ENCODE measurements around the gene TAF11L5.
"Not testable (repeated sequence)": the region's sequence is repeated elsewhere in the genome, so short reads cannot be mapped to it uniquely, and the experiment has no call there.

Gene TAF11L5

GRCh38 chr5:17524935-17525334, at the start of gene TAF11L5:
Gene TAF11L5 (plus strand): TSS chr5:17525235.
- H3K4me3 ChIP-seq (ENCODE audit: low read depth, low read length); DNase-seq (ENCODE audit: low read depth): not testable (repeated sequence)

GRCh38 chr5:17477043-17477442, 48.0 kb upstream of the TAF11L5 start:
- H3K4me3 ChIP-seq (ENCODE audit: low read depth, low read length) = no peak overlapping the region
- TF ChIP-seq, protein P1, sequence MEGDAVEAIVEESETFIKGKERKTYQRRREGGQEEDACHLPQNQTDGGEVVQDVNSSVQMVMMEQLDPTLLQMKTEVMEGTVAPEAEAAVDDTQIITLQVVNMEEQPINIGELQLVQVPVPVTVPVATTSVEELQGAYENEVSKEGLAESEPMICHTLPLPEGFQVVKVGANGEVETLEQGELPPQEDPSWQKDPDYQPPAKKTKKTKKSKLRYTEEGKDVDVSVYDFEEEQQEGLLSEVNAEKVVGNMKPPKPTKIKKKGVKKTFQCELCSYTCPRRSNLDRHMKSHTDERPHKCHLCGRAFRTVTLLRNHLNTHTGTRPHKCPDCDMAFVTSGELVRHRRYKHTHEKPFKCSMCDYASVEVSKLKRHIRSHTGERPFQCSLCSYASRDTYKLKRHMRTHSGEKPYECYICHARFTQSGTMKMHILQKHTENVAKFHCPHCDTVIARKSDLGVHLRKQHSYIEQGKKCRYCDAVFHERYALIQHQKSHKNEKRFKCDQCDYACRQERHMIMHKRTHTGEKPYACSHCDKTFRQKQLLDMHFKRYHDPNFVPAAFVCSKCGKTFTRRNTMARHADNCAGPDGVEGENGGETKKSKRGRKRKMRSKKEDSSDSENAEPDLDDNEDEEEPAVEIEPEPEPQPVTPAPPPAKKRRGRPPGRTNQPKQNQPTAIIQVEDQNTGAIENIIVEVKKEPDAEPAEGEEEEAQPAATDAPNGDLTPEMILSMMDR (IDR thresholded peaks at IDR 0.05; ENCODE audit: low read depth, low read length, missing control alignments) = no peak
- no peak for DNase-seq (ENCODE audit: low read depth)

- H3K4me3 ChIP-seq (ENCODE audit: low read depth, low read length) = no peak overlapping the region
- TF ChIP-seq, protein P1 (IDR thresholded peaks at IDR 0.05; ENCODE audit: low read depth, low read length, missing control alignments) = no peak
- no peak for DNase-seq (ENCODE audit: low read depth)
These were observed 47.3 kb upstream of the TAF11L5 start for GRCh38 chr5:17477573-17478265.

DNA sequence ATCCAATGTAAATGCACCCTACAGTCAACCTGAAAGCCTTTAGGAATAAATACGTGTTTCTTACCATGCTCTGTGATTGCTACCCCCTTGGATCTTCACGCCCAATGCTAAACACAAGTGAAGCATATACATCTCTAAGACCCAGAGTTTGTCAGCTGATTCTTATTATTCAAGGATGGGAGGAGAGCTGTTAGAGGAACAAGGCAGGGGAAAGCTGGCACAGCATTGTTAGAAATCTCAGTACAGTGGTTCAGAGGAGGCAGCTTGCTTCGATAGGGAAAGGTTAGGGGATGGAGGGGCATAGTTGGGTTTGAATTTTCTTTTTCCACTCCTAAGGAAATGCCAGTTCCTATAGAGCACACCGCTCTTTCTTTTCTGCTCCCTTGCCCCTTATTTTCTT, 43.7 kb upstream of the TAF11L5 start:
- DNase-seq (ENCODE audit: low read depth) = no peak
- TF ChIP-seq, protein P1 (IDR thresholded peaks at IDR 0.05; ENCODE audit: low read depth, low read length, missing control alignments) = no peak

DNA sequence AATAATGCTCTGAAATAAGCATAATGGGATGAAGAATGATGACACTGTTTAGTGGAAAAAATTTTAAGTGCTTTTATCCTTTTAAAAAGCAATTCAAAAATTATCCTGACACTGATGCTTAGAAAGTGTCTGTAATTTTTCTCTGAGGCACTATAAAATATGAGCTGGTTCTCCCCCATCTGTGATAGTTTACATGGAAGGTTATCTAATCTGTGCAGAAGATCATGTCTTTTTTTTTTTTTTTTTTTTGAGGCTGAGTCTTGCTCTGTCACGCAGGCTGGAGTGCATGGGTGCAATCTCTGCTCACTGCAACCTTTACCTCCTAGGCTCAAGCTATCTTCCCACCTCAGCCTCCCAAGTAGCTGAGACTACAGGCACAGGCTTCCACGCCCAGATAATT, 42.2 kb upstream of the TAF11L5 start:
- TF ChIP-seq, protein P1 (IDR thresholded peaks at IDR 0.05; ENCODE audit: low read depth, low read length, missing control alignments) = no peak
- H3K4me3 ChIP-seq (ENCODE audit: low read depth, low read length) = no peak overlapping the region
- DNase-seq (ENCODE audit: low read depth) = no peak

More for the DNA sequence above, 43.7 kb upstream of the TAF11L5 start:
- no peak overlapping the region for H3K4me3 ChIP-seq (ENCODE audit: low read depth, low read length)

GRCh38 chr5:17486464-17487173, 38.4 kb upstream of the TAF11L5 start:
- DNase-seq (ENCODE audit: low read depth); H3K4me3 ChIP-seq (ENCODE audit: low read depth, low read length): not testable (repeated sequence)

DNA sequence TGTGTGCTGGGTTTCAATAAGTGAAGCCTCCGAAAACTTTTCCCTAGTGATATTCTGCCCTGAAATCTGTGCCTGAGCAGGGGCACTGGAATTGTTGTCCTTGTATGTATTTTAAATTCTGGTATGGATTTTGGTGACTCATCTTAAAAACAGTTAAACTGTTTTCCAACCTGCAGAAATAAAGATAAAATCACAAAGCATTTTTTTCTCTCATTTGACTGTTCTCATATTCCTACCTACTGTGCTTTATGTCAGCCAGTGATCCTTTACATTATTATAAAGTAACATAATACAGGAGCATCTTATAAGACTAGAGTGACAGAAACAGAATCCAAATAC, 37.9 kb upstream of the TAF11L5 start:
- TF ChIP-seq, protein P1 (IDR thresholded peaks at IDR 0.05; ENCODE audit: low read depth, low read length, missing control alignments) = no peak
- no peak overlapping the region for H3K4me3 ChIP-seq (ENCODE audit: low read depth, low read length)
- no peak for DNase-seq (ENCODE audit: low read depth)

- H3K4me3 ChIP-seq (ENCODE audit: low read depth, low read length); DNase-seq (ENCODE audit: low read depth): not testable (repeated sequence)
These were observed 33.8 kb upstream of the TAF11L5 start for GRCh38 chr5:17491257-17491656.
